HepG2 (cell line): ENCODE results near the gene ARL3. TPM values are rescaled to one million over a fixed set of nuclear protein-coding genes. Genes with fewer than 3 reads are reported as not detected.
A peak's percentile ranks its signal among the peaks of the same experiment; 100 is the strongest.

Source experiments
- CBX1 ChIP-seq: IDR thresholded peaks from one replicate; pipeline ENCODE4 v1.6.1; 2016; ENCODE audit warnings: antibody characterized with exemption, low read depth
- DNMT3B ChIP-seq: conservative IDR thresholded peaks from 2 replicates; pipeline ENCODE4 v1.6.1; 2016; ENCODE audit warnings: missing biosample characterization, control low read depth
- FIP1L1 ChIP-seq: fragments of 200-400 bp; formaldehyde crosslinking; IDR thresholded peaks from 2 replicates; pipeline ENCODE4 v1.6.1; 2018; ENCODE audit warnings: low read depth, mild to moderate bottlenecking, low read length, moderate library complexity, borderline replicate concordance; ENCODE audit not compliant: insufficient read depth
- KAT8 ChIP-seq: IDR thresholded peaks from 2 replicates; pipeline ENCODE4 v1.6.1; 2016; ENCODE audit warnings: missing genetic modification reagents, missing compliant biosample characterization
- MAF1 ChIP-seq: sonication (generic); formaldehyde crosslinking; IDR thresholded peaks from 2 replicates; pipeline ENCODE4 v1.5.0; 2020; ENCODE audit warnings: missing genetic modification reagents, borderline replicate concordance
- NONO ChIP-seq, 2 experiments: fragments of 450-650 bp in 1 of 2; sonication (generic) in 1 of 2; formaldehyde crosslinking in 1 of 2; IDR thresholded peaks in 1 of 2; conservative IDR thresholded peaks in 1 of 2; 2 replicates each; pipeline versions ENCODE4 v1.6.1 to v1.8.0; 2017 to 2022; ENCODE audit warnings: mild to moderate bottlenecking in 1 of 2, missing genetic modification reagents in 1 of 2, moderate library complexity in 1 of 2
- POLR2AphosphoS5 ChIP-seq: IDR thresholded peaks from 2 replicates; pipeline ENCODE4 v1.6.1; 2012; ENCODE audit warnings: low read depth, low read length
- SETDB1 ChIP-seq: sonication (generic); formaldehyde crosslinking; IDR thresholded peaks from 2 replicates; pipeline ENCODE4 v1.5.1; 2020; ENCODE audit warnings: missing genetic modification reagents, mild to moderate bottlenecking, borderline replicate concordance
- SMYD3 ChIP-seq: sonication (generic); formaldehyde crosslinking; IDR thresholded peaks from 2 replicates; pipeline ENCODE4 v1.8.1; 2023; ENCODE audit warnings: mild to moderate bottlenecking, missing genetic modification reagents
- ZBTB1 ChIP-seq: sonication (generic); formaldehyde crosslinking; IDR thresholded peaks from 2 replicates; pipeline ENCODE4 v1.4.0; 2020; ENCODE audit warnings: missing genetic modification reagents, borderline replicate concordance
- ZBTB42 ChIP-seq: sonication (generic); formaldehyde crosslinking; IDR thresholded peaks from 2 replicates; pipeline ENCODE4 v1.5.0; 2020; ENCODE audit warnings: mild to moderate bottlenecking, missing genetic modification reagents
- ZFP37 ChIP-seq: sonication (generic); formaldehyde crosslinking; IDR thresholded peaks from 2 replicates; pipeline ENCODE4 v1.4.0; 2020; ENCODE audit warnings: missing genetic modification reagents, borderline replicate concordance
- ZKSCAN8 ChIP-seq: IDR thresholded peaks from 2 replicates; pipeline ENCODE4 v1.6.1; 2016; ENCODE audit warnings: borderline replicate concordance, missing genetic modification reagents, missing compliant biosample characterization
- ZNF24 ChIP-seq: fragments of 450-650 bp; IDR thresholded peaks from 2 replicates; pipeline ENCODE4 v1.6.1; 2017; ENCODE audit warnings: antibody characterized with exemption, mild to moderate bottlenecking
- ZNF251 ChIP-seq: sonication (generic); formaldehyde crosslinking; IDR thresholded peaks from 2 replicates; pipeline ENCODE4 v1.9.0; 2021; ENCODE audit warnings: mild to moderate bottlenecking, missing genetic modification reagents
- ZNF253 ChIP-seq: sonication (generic); formaldehyde crosslinking; IDR thresholded peaks from 2 replicates; pipeline ENCODE4 v1.8.0; 2022; ENCODE audit warnings: mild to moderate bottlenecking, missing genetic modification reagents, borderline replicate concordance
- ZNF468 ChIP-seq: sonication (generic); formaldehyde crosslinking; IDR thresholded peaks from 2 replicates; pipeline ENCODE4 v1.8.0; 2022; ENCODE audit warnings: mild to moderate bottlenecking, moderate library complexity, missing genetic modification reagents
- ZNF570 ChIP-seq: sonication (generic); formaldehyde crosslinking; IDR thresholded peaks from 2 replicates; pipeline ENCODE4 v1.4.0; 2020; ENCODE audit warnings: mild to moderate bottlenecking, missing genetic modification reagents, borderline replicate concordance
- ZNF652 ChIP-seq: IDR thresholded peaks from 2 replicates; pipeline ENCODE4 v1.6.1; 2016; ENCODE audit warnings: low read depth, borderline replicate concordance
- ZNF724P ChIP-seq: sonication (generic); formaldehyde crosslinking; IDR thresholded peaks from 2 replicates; pipeline ENCODE4 v1.8.0; 2022; ENCODE audit warnings: missing genetic modification reagents, borderline replicate concordance
- ZNF747 ChIP-seq: sonication (generic); formaldehyde crosslinking; IDR thresholded peaks from 2 replicates; pipeline ENCODE4 v1.8.1; 2023; ENCODE audit warnings: missing genetic modification reagents, mild to moderate bottlenecking, borderline replicate concordance
- ZNF83 ChIP-seq: sonication (generic); formaldehyde crosslinking; IDR thresholded peaks from 2 replicates; pipeline ENCODE4 v1.4.0; 2020; ENCODE audit warnings: missing genetic modification reagents, mild to moderate bottlenecking, borderline replicate concordance
- ZSCAN25 ChIP-seq: sonication (generic); formaldehyde crosslinking; IDR thresholded peaks from 2 replicates; pipeline ENCODE4 v1.8.0; 2022; ENCODE audit warnings: mild to moderate bottlenecking, missing genetic modification reagents
- polyA plus RNA-seq, 8 experiments: library from polyadenylated mRNA; depleted of rRNA in 3 of 8; stranded (reverse) in 7 of 8; unstranded in 1 of 8; fragments of >200 nt; fragmentation: Illumina TruSeq in 4 of 8; extraction: Trizol in 4 of 8; gene quantifications; 2 replicates each; pipeline versions ENCODE4 v1.2.1 to v1.2.3, GENCODE V29; 2011 to 2016; ENCODE audit warnings: low read depth in 4 of 8, missing spikeins in 1 of 8, mixed read lengths in 1 of 8; ENCODE audit not compliant: insufficient read depth in 1 of 8
- total RNA-seq, 5 experiments: library from RNA; depleted of rRNA; stranded (reverse); fragments of >200 nt; fragmentation: Illumina TruSeq; extraction: Trizol; gene quantifications; 2 replicates each; pipeline ENCODE4 v1.2.3, GENCODE V29; 2016; ENCODE audit warnings: low read depth in 1 of 5
- TF ChIP-seq, protein P1 (sequence below): sonication (generic); formaldehyde crosslinking; IDR thresholded peaks from 2 replicates; pipeline ENCODE4 v1.5.1; 2020; ENCODE audit warnings: missing genetic modification reagents, mild to moderate bottlenecking, borderline replicate concordance
- TF ChIP-seq, protein P2 (sequence below): fragments of 450-650 bp; IDR thresholded peaks from 2 replicates; pipeline ENCODE4 v1.6.1; 2017; ENCODE audit warnings: mild to moderate bottlenecking
- TF ChIP-seq, protein P3 (sequence below): sonication (generic); formaldehyde crosslinking; IDR thresholded peaks from 2 replicates; pipeline ENCODE4 v1.8.0; 2022; ENCODE audit warnings: mild to moderate bottlenecking, missing genetic modification reagents, moderate library complexity
- TF ChIP-seq, protein P4 (sequence below): sonication (generic); formaldehyde crosslinking; IDR thresholded peaks from 2 replicates; pipeline ENCODE4 v1.8.1; 2023; ENCODE audit warnings: missing genetic modification reagents, mild to moderate bottlenecking, borderline replicate concordance

The ARL3 gene
- total and polyA plus RNA-seq, 2 of the 13 experiments (the other 11 are each of a cell fraction or from before 2014, with no cell fraction given): 5.2 to 6.6 TPM

DNA sequence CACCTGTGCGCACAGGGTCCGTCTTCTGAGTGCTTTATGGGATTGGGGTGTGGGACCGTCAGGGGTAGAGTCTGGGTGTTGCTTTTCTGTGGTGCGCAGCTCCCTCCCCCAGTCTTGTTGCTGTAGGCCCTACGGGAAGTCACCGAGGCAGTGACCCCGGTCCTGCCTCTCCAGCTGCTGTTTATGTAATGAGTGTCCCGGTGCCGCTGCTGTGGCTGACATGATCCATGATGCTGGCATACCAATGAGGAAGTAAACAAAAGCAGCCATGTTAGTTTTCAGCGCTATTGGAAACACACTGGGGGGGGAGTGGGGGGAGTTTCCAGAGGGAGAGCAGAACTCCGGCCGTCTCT, 68.8 kb downstream of the ARL3 start (continued):
- TF ChIP-seq, protein P1, sequence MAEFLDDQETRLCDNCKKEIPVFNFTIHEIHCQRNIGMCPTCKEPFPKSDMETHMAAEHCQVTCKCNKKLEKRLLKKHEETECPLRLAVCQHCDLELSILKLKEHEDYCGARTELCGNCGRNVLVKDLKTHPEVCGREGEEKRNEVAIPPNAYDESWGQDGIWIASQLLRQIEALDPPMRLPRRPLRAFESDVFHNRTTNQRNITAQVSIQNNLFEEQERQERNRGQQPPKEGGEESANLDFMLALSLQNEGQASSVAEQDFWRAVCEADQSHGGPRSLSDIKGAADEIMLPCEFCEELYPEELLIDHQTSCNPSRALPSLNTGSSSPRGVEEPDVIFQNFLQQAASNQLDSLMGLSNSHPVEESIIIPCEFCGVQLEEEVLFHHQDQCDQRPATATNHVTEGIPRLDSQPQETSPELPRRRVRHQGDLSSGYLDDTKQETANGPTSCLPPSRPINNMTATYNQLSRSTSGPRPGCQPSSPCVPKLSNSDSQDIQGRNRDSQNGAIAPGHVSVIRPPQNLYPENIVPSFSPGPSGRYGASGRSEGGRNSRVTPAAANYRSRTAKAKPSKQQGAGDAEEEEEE (CRISPR knock-in tag): no peak
- TF ChIP-seq, protein P2, sequence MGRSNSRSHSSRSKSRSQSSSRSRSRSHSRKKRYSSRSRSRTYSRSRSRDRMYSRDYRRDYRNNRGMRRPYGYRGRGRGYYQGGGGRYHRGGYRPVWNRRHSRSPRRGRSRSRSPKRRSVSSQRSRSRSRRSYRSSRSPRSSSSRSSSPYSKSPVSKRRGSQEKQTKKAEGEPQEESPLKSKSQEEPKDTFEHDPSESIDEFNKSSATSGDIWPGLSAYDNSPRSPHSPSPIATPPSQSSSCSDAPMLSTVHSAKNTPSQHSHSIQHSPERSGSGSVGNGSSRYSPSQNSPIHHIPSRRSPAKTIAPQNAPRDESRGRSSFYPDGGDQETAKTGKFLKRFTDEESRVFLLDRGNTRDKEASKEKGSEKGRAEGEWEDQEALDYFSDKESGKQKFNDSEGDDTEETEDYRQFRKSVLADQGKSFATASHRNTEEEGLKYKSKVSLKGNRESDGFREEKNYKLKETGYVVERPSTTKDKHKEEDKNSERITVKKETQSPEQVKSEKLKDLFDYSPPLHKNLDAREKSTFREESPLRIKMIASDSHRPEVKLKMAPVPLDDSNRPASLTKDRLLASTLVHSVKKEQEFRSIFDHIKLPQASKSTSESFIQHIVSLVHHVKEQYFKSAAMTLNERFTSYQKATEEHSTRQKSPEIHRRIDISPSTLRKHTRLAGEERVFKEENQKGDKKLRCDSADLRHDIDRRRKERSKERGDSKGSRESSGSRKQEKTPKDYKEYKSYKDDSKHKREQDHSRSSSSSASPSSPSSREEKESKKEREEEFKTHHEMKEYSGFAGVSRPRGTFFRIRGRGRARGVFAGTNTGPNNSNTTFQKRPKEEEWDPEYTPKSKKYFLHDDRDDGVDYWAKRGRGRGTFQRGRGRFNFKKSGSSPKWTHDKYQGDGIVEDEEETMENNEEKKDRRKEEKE: no peak
- TF ChIP-seq ZNF747 (CRISPR knock-in tag): no peak
- no peak for TF ChIP-seq ZNF251 (CRISPR knock-in tag)
- no peak for TF ChIP-seq ZNF83 (CRISPR knock-in tag)
- TF ChIP-seq ZNF724P (CRISPR knock-in tag): no peak
- no peak for TF ChIP-seq ZBTB42 (CRISPR knock-in tag)
- TF ChIP-seq ZSCAN25 (CRISPR knock-in tag): no peak
- TF ChIP-seq DNMT3B (CRISPR knock-in tag): no peak
- TF ChIP-seq FIP1L1: no peak; the same call in 1 of the 2 replicates
- no peak for TF ChIP-seq NONO (IDR thresholded peaks at IDR 0.05)
- TF ChIP-seq NONO (CRISPR knock-in tag; conservative IDR thresholded peaks at IDR 0.05): no peak
- no peak for TF ChIP-seq CBX1
- peak; percentile 25; the same call in 1 of the 2 replicates for TF ChIP-seq KAT8 (CRISPR knock-in tag)
- TF ChIP-seq ZNF570 (CRISPR knock-in tag): no peak
- TF ChIP-seq ZNF652 (CRISPR knock-in tag): no peak
- TF ChIP-seq ZNF24: no peak
- TF ChIP-seq ZKSCAN8 (CRISPR knock-in tag): no peak
- TF ChIP-seq, protein P3, sequence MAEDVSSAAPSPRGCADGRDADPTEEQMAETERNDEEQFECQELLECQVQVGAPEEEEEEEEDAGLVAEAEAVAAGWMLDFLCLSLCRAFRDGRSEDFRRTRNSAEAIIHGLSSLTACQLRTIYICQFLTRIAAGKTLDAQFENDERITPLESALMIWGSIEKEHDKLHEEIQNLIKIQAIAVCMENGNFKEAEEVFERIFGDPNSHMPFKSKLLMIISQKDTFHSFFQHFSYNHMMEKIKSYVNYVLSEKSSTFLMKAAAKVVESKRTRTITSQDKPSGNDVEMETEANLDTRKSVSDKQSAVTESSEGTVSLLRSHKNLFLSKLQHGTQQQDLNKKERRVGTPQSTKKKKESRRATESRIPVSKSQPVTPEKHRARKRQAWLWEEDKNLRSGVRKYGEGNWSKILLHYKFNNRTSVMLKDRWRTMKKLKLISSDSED (CRISPR knock-in tag): no peak
- no peak for TF ChIP-seq ZNF468 (CRISPR knock-in tag)
- TF ChIP-seq, protein P4, sequence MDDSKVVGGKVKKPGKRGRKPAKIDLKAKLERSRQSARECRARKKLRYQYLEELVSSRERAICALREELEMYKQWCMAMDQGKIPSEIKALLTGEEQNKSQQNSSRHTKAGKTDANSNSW (CRISPR knock-in tag): no peak
- no peak for TF ChIP-seq ZBTB1
- TF ChIP-seq SETDB1 (CRISPR knock-in tag): no peak
- no peak for TF ChIP-seq ZFP37
- no peak for TF ChIP-seq ZNF253 (CRISPR knock-in tag)
- no peak for TF ChIP-seq MAF1 (CRISPR knock-in tag)
- TF ChIP-seq POLR2AphosphoS5: no peak
- TF ChIP-seq SMYD3 (CRISPR knock-in tag): no peak
